ENCODE measurements around the gene FREM2.

GRCh38 chr13:38697628-38698333 lies 10.9 kb downstream of the FREM2 start:
- no peak for TF ChIP-seq POLR2AphosphoS5 (IDR thresholded peaks at IDR 0.05; ENCODE audit: low read depth, low read length)
- no peak for TF ChIP-seq POLR2A (IDR thresholded peaks at IDR 0.05; ENCODE audit: low read depth, low read length)
